SK-N-SH (cell line): Measurements from ENCODE around the gene GPC5. TPM values are rescaled to one million over a fixed set of nuclear protein-coding genes. Genes with fewer than 3 reads are reported as not detected.

Experiments used
- CTCF ChIA-PET: fragments of 300-600, 350-600 bp; formaldehyde crosslinking; extraction: SDS; loops from one replicate; lab custom pipeline; 2021; lab: Yijun Ruan, JAX
- POLR2A ChIA-PET: fragments of 350-600 bp; sonication (Branson Sonifier 250); formaldehyde crosslinking; extraction: SDS; loops from one replicate; lab custom pipeline; 2020; ENCODE audit warnings: antibody characterized with exemption, inconsistent platforms; lab: Yijun Ruan, JAX
- DNase-seq: peaks from one replicate; pipeline ENCODE4 v3.0.0; 2012
- H2AFZ ChIP-seq: fragments of 200-600 bp; sonication (generic); 2 replicates; pipeline ENCODE4 v1.8.1; 2016; ENCODE audit warnings: antibody characterized with exemption, mild to moderate bottlenecking, low read depth
- H3F3A ChIP-seq: fragments of 200-600 bp; sonication (generic); replicated peaks from 2 replicates; pipeline ENCODE3; 2016; ENCODE audit warnings: antibody characterized with exemption, mild to moderate bottlenecking; ENCODE audit not compliant: insufficient read depth
- H3K27ac ChIP-seq, 2 experiments: fragments of 200-500 bp in 1 of 2; fragments of 200-600 bp in 1 of 2; sonication (Bioruptor generic) in 1 of 2; sonication (generic), shearing (Covaris generic) in 1 of 2; 2 replicates each; pipeline versions ENCODE4 v1.5.1 to v1.6.1; 2014 to 2016; ENCODE audit warnings: low read depth in 2 of 2, inconsistent platforms in 1 of 2, low read length in 1 of 2, mild to moderate bottlenecking in 1 of 2, mixed read lengths in 1 of 2
- H3K27me3 ChIP-seq: fragments of 200-600 bp; sonication (generic), shearing (Covaris generic); 2 replicates; pipeline ENCODE4 v1.6.1; 2016; ENCODE audit warnings: mixed run types; ENCODE audit not compliant: insufficient read depth
- H3K36me3 ChIP-seq, 2 experiments: fragments of 200-500 bp in 1 of 2; fragments of 200-600 bp in 1 of 2; sonication (Bioruptor generic) in 1 of 2; sonication (generic) in 1 of 2; replicated peaks in 1 of 2; 2 replicates each; pipeline versions ENCODE3 to v1.5.1; 2014 to 2016; ENCODE audit warnings: low read length in 1 of 2, mild to moderate bottlenecking in 1 of 2; ENCODE audit not compliant: insufficient read depth in 2 of 2, control insufficient read depth in 1 of 2
- H3K4me1 ChIP-seq, 2 experiments: fragments of 200-500 bp in 1 of 2; fragments of 200-600 bp in 1 of 2; sonication (Bioruptor generic) in 1 of 2; sonication (generic), shearing (Covaris generic) in 1 of 2; 2 replicates each; pipeline versions ENCODE4 v1.5.1 to v1.6.1; 2014 to 2016; ENCODE audit warnings: low read depth in 1 of 2, low read length in 1 of 2, mixed run types in 1 of 2; ENCODE audit not compliant: insufficient read depth in 2 of 2, control insufficient read depth in 1 of 2
- H3K4me2 ChIP-seq: fragments of 200-600 bp; sonication (generic), shearing (Covaris generic); 2 replicates; pipeline ENCODE4 v1.6.1; 2017; ENCODE audit warnings: mixed run types
- H3K4me3 ChIP-seq, 2 experiments: fragments of 200-500 bp in 1 of 2; fragments of 200-600 bp in 1 of 2; sonication (Bioruptor generic) in 1 of 2; sonication (generic), shearing (Covaris generic) in 1 of 2; 2 replicates each; pipeline versions ENCODE4 v1.5.1 to v1.8.1; 2014 to 2016; ENCODE audit warnings: low read depth in 2 of 2, inconsistent platforms in 1 of 2, low read length in 1 of 2, mild to moderate bottlenecking in 1 of 2, mixed read lengths in 1 of 2, moderate library complexity in 1 of 2
- H3K79me2 ChIP-seq: fragments of 200-600 bp; sonication (generic); 2 replicates; pipeline ENCODE4 v1.8.1; 2017; ENCODE audit warnings: mild to moderate bottlenecking; ENCODE audit not compliant: insufficient read depth
- H3K9ac ChIP-seq: fragments of 200-600 bp; sonication (generic); 2 replicates; pipeline ENCODE4 v1.6.1; 2017; ENCODE audit warnings: mixed run types
- H3K9me2 ChIP-seq: fragments of 200-600 bp; sonication (generic); 2 replicates; pipeline ENCODE4 v1.6.1; 2017; ENCODE audit warnings: mixed run types
- H3K9me3 ChIP-seq: fragments of 200-600 bp; sonication (generic); 2 replicates; pipeline ENCODE4 v1.6.1; 2017; ENCODE audit warnings: mixed run types, mild to moderate bottlenecking, moderate library complexity
- H4K20me1 ChIP-seq: fragments of 200-600 bp; sonication (generic); 2 replicates; pipeline ENCODE4 v1.6.1; 2017; ENCODE audit warnings: mild to moderate bottlenecking, mixed run types; ENCODE audit not compliant: insufficient read depth
- CHD2 ChIP-seq: fragments of 150-350 bp; IDR thresholded peaks from 2 replicates; pipeline ENCODE4 v1.6.1; 2018; ENCODE audit warnings: low read length; ENCODE audit not compliant: partially characterized antibody
- ELF1 ChIP-seq: IDR thresholded peaks from 2 replicates; pipeline ENCODE4 v1.4.0; 2012
- EP300 ChIP-seq, 2 experiments: IDR thresholded peaks; 2 replicates each; pipeline versions ENCODE4 v1.4.0 to v1.6.1; 2012; ENCODE audit warnings: borderline replicate concordance in 1 of 2, low read depth in 1 of 2, low read length in 1 of 2
- FOXJ3 ChIP-seq: sonication (generic); formaldehyde crosslinking; IDR thresholded peaks from 2 replicates; pipeline ENCODE4 v1.5.1; 2020; ENCODE audit warnings: mild to moderate bottlenecking, missing genetic modification reagents
- FOXM1 ChIP-seq: IDR thresholded peaks from 2 replicates; pipeline ENCODE4 v1.4.0; 2012; ENCODE audit warnings: low read depth, mild to moderate bottlenecking
- GABPA ChIP-seq: IDR thresholded peaks from 2 replicates; pipeline ENCODE4 v1.4.0; 2012; ENCODE audit warnings: low read depth, mild to moderate bottlenecking
- GATA2 ChIP-seq: sonication (generic); formaldehyde crosslinking; IDR thresholded peaks from 2 replicates; pipeline ENCODE4 v1.5.0; 2020; ENCODE audit warnings: mild to moderate bottlenecking, missing genetic modification reagents
- JUND ChIP-seq: IDR thresholded peaks from 2 replicates; pipeline ENCODE4 v1.4.0; 2012
- MEF2A ChIP-seq: IDR thresholded peaks from 2 replicates; pipeline ENCODE4 v1.4.0; 2012; ENCODE audit warnings: low read depth, borderline replicate concordance
- NFIC ChIP-seq: IDR thresholded peaks from 2 replicates; pipeline ENCODE4 v1.4.0; 2012; ENCODE audit warnings: borderline replicate concordance
- PBX3 ChIP-seq: IDR thresholded peaks from 2 replicates; pipeline ENCODE4; 2012
- RCOR1 ChIP-seq: fragments of 150-350 bp; IDR thresholded peaks from 2 replicates; pipeline ENCODE4 v1.6.1; 2017; ENCODE audit warnings: antibody characterized with exemption, low read length
- REST ChIP-seq: IDR thresholded peaks from 2 replicates; pipeline ENCODE4 v1.6.1; 2012; ENCODE audit warnings: mild to moderate bottlenecking, low read depth, low read length, moderate library complexity
- RXRA ChIP-seq: IDR thresholded peaks from 2 replicates; pipeline ENCODE4 v1.4.0; 2012; ENCODE audit warnings: low read depth, mild to moderate bottlenecking, borderline replicate concordance
- SMC3 ChIP-seq: IDR thresholded peaks from 2 replicates; pipeline ENCODE4 v1.6.1; 2012; ENCODE audit warnings: low read depth, low read length, improper control_type of control experiment
- TAF1 ChIP-seq: IDR thresholded peaks from 2 replicates; pipeline ENCODE4 v1.6.1; 2012; ENCODE audit warnings: low read depth, mild to moderate bottlenecking, low read length, moderate library complexity, borderline replicate concordance
- TCF12 ChIP-seq: IDR thresholded peaks from 2 replicates; pipeline ENCODE4 v1.4.0; 2012
- WGBS: methylation state at CpG from one replicate; pipeline ENCODE4 v1.1.6; 2017; ENCODE audit warnings: low lambda C conversion rate; 5-methylcytosine and 5-hydroxymethylcytosine counted together
- polyA plus RNA-seq, 3 experiments: library from polyadenylated mRNA; depleted of rRNA; stranded (reverse); fragments of >200 nt; gene quantifications; 2 replicates each; pipeline ENCODE4 v1.2.3, GENCODE V29; 2012

GPC5 gene
- polyA plus RNA-seq, 1 of the 3 experiments (the other 2 are of a cell fraction) = 0.03 TPM

- H3K4me3 ChIP-seq = no peak overlapping the region
- H4K20me1 ChIP-seq = no peaks in the 10 kb centered on the region
- H3F3A ChIP-seq = no peaks in the 10 kb centered on the region
- POLR2A ChIA-PET = no interaction called here
- CTCF ChIA-PET = no interaction called here
- no peaks in the 10 kb centered on the region for H3K9me2 ChIP-seq
- no peak overlapping the region for H3K27ac ChIP-seq
- TF ChIP-seq GABPA = no peak
- TF ChIP-seq NFIC = no peak
- TF ChIP-seq PBX3 = no peak
- TF ChIP-seq ELF1 = no peak
- TF ChIP-seq TAF1 = no peak
- no peaks in the 10 kb centered on the region for H3K9me3 ChIP-seq
- no peak overlapping the region for H3K4me2 ChIP-seq
- H3K27me3 ChIP-seq = peaks cover 20% of the 10 kb centered on the region
- no peaks in the 10 kb centered on the region for H3K36me3 ChIP-seq
- H3K79me2 ChIP-seq = no peaks in the 10 kb centered on the region
- H3K4me1 ChIP-seq = peaks cover 0 to 3% of the 10 kb centered on the region in 2 experiments; a peak in 2 of 4 replicates
- 88% methylated on average over 1 of the region's 1 CpG for WGBS
- DNase-seq = no peak
- no peak overlapping the region for H2AFZ ChIP-seq
- H3K9ac ChIP-seq = no peak overlapping the region
These were observed 826 bp upstream of the GPC5 start for GRCh38 chr13:91397595-91397994.

GRCh38 chr13:91399189-91400062, 1.0 kb downstream of the GPC5 start:
- H3K79me2 ChIP-seq = no peaks in the 10 kb centered on the region
- H4K20me1 ChIP-seq = no peaks in the 10 kb centered on the region
- peaks cover 20% of the 10 kb centered on the region for H3K27me3 ChIP-seq
- peak overlapping the region; percentile 71 for H3K4me2 ChIP-seq
- no peak overlapping the region for H3K9ac ChIP-seq
- no peak overlapping the region for H3K27ac ChIP-seq
- ChIA-PET POLR2A (interaction anchor here (0.9 kb wide), 1 partner anchor 215 kb away, joined by 3 read pairs; no protein-coding TSS in a partner anchor), CTCF (interaction anchor here (0.8 to 1.5 kb wide), 4 partner anchors 13 to 383 kb away, joined by 3 to 8 read pairs (median 4); no protein-coding TSS in a partner anchor)
- no peak overlapping the region for H2AFZ ChIP-seq
- H3K4me1 ChIP-seq = peaks cover 0 to 3% of the 10 kb centered on the region in 2 experiments; a peak in 2 of 4 replicates
- TF ChIP-seq FOXM1 = no peak
- no peak for TF ChIP-seq CHD2
- TF ChIP-seq JUND = no peak
- no peak for TF ChIP-seq PBX3
- no peak for TF ChIP-seq RXRA
- TF ChIP-seq GABPA = no peak
- no peak for TF ChIP-seq MEF2A
- no peak for TF ChIP-seq TCF12
- no peak for TF ChIP-seq SMC3
- no peak for TF ChIP-seq FOXJ3 (CRISPR knock-in tag)
- no peak for TF ChIP-seq EP300 (IDR thresholded peaks at IDR 0.05; ENCODE audit: borderline replicate concordance in 1 of 2, low read depth in 1 of 2, low read length in 1 of 2)
- no peak for TF ChIP-seq RCOR1
- no peak for TF ChIP-seq ELF1
- TF ChIP-seq REST = no peak
- no peak for TF ChIP-seq GATA2 (CRISPR knock-in tag)
- no peaks in the 10 kb centered on the region for H3K36me3 ChIP-seq
- 89% methylated on average over 16 of the region's 44 CpGs for WGBS
- no peaks in the 10 kb centered on the region for H3K9me3 ChIP-seq
- H3K9me2 ChIP-seq = no peaks in the 10 kb centered on the region
- peak overlapping the region in 1 of 2 experiments; percentile 54; a peak in 2 of 4 replicates for H3K4me3 ChIP-seq
- no peaks in the 10 kb centered on the region for H3F3A ChIP-seq
- peak; percentile 10 for DNase-seq
